HepG2 (cell line): Measurements from ENCODE around the gene RER1. TPM values are rescaled to one million over a fixed set of nuclear protein-coding genes. Genes with fewer than 3 reads are reported as not detected.

ENCODE experiments used
- ATAC-seq: fragments of 200-7000 bp; cut with Tn5 transposase; 3 replicates; pipeline ENCODE4 v1.9.1; 2020; ENCODE audit warnings: mild to moderate bottlenecking, moderate library complexity
- BruUV-seq: library from RNA; stranded (reverse); fragments of 400-500 nt; replicated peaks from 2 replicates; lab custom pipeline; 2021; lab: Mats Ljungman, UMichigan
- CTCF ChIA-PET: fragments of 300-600 bp; formaldehyde crosslinking; extraction: SDS; loops from one replicate; lab custom pipeline; 2021; ENCODE audit warnings: low total read pairs, inconsistent platforms, low intra/inter-chr PET ratio; lab: Yijun Ruan, JAX
- POLR2A ChIA-PET: fragments of 350-600 bp; sonication (Branson Sonifier 250); formaldehyde crosslinking; loops from one replicate; lab custom pipeline; 2020; ENCODE audit warnings: antibody characterized with exemption, inconsistent platforms; lab: Yijun Ruan, JAX
- DNase-seq: peaks from one replicate; pipeline ENCODE4 v3.0.0-alpha.2; 2015; ENCODE audit warnings: low spot score
- FAIRE-seq: peaks from 3 replicates; lab custom pipeline; 2011; peaks lifted over from hg19 to GRCh38; lab: Jason Lieb, UNC
- H2AFZ ChIP-seq: one replicate; pipeline ENCODE4 v1.6.1; 2011; ENCODE audit warnings: low read length, inconsistent platforms
- H3K27ac ChIP-seq: fragments of 300-600 bp; 3 replicates; pipeline ENCODE4 v1.8.0; 2011; ENCODE audit warnings: mixed run types, mild to moderate bottlenecking, mixed read lengths, low read length, inconsistent platforms; ENCODE audit not compliant: insufficient read depth; ENCODE audit errors: extremely low read length
- H3K27me3 ChIP-seq, 2 experiments: fragments of 200-600 bp in 1 of 2; 2 replicates in 1 of 2; 3 replicates in 1 of 2; pipeline versions ENCODE4 v1.6.0 to v1.8.0; 2011; ENCODE audit warnings: low read length in 2 of 2, mild to moderate bottlenecking in 2 of 2, moderate library complexity in 2 of 2, inconsistent platforms in 1 of 2; ENCODE audit not compliant: insufficient read depth in 2 of 2, control insufficient read depth in 1 of 2
- H3K36me3 ChIP-seq, 2 experiments: fragments of 200-600 bp in 1 of 2; replicated peaks in 1 of 2; 2 replicates in 1 of 2; 3 replicates in 1 of 2; pipeline versions ENCODE4 v1.5.1 to v1.8.0; 2011; ENCODE audit warnings: low read length in 2 of 2, inconsistent platforms in 1 of 2; ENCODE audit not compliant: insufficient read depth in 2 of 2, control insufficient read depth in 1 of 2
- H3K4me1 ChIP-seq: 2 replicates; pipeline ENCODE4 v1.5.1; 2012; ENCODE audit warnings: low read length, inconsistent platforms; ENCODE audit not compliant: insufficient read depth
- H3K4me2 ChIP-seq: 2 replicates; pipeline ENCODE4 v1.6.0; 2011; ENCODE audit warnings: low read depth, low read length, inconsistent platforms
- H3K4me3 ChIP-seq, 3 experiments: fragments of 200-600 bp in 1 of 3; sonication (generic), shearing (Covaris generic) in 1 of 3; replicated peaks in 1 of 3; 2 replicates each; pipeline ENCODE4 v1.5.1; 2011 to 2016; ENCODE audit warnings: low read length in 3 of 3, inconsistent platforms in 2 of 3, low read depth in 2 of 3, mild to moderate bottlenecking in 2 of 3, control low read depth in 1 of 3, mixed read lengths in 1 of 3; ENCODE audit not compliant: insufficient read depth in 1 of 3
- H3K79me2 ChIP-seq: one replicate; pipeline ENCODE4 v1.6.1; 2011; ENCODE audit warnings: low read length, inconsistent platforms; ENCODE audit not compliant: insufficient read depth
- H3K9ac ChIP-seq: 2 replicates; pipeline ENCODE4 v1.6.0; 2011; ENCODE audit warnings: mild to moderate bottlenecking, low read depth, low read length, inconsistent platforms; ENCODE audit not compliant: insufficient read depth
- H3K9me3 ChIP-seq: 2 replicates; pipeline ENCODE4 v1.5.1; 2012; ENCODE audit warnings: mild to moderate bottlenecking, low read length
- H4K20me1 ChIP-seq: 2 replicates; pipeline ENCODE4 v1.6.0; 2011; ENCODE audit warnings: inconsistent platforms, mild to moderate bottlenecking, low read length, moderate library complexity; ENCODE audit not compliant: insufficient read depth
- GATAD1 ChIP-seq: IDR thresholded peaks from 2 replicates; pipeline ENCODE4 v1.6.1; 2016; ENCODE audit warnings: missing genetic modification reagents, missing compliant biosample characterization
- HMGA1 ChIP-seq: sonication (generic); formaldehyde crosslinking; conservative IDR thresholded peaks from 2 replicates; pipeline ENCODE4 v1.4.0; 2020; ENCODE audit warnings: missing genetic modification reagents
- MAFF ChIP-seq: IDR thresholded peaks from 2 replicates; pipeline ENCODE4 v1.6.1; 2011; ENCODE audit warnings: low read depth, low read length, improper control_type of control experiment
- POGZ ChIP-seq: sonication (generic); formaldehyde crosslinking; IDR thresholded peaks from 2 replicates; pipeline ENCODE4 v1.4.0; 2020; ENCODE audit warnings: mild to moderate bottlenecking, missing genetic modification reagents
- SRSF4 ChIP-seq: fragments of 200-400 bp; formaldehyde crosslinking; IDR thresholded peaks from one replicate; pipeline ENCODE4 v1.6.1; 2018; ENCODE audit warnings: mild to moderate bottlenecking, low read depth, low read length, moderate library complexity; ENCODE audit not compliant: poor library complexity, severe bottlenecking
- SSRP1 ChIP-seq: IDR thresholded peaks from 2 replicates; pipeline ENCODE4 v1.6.1; 2016; ENCODE audit warnings: control low read depth
- THYN1 ChIP-seq: sonication (generic); formaldehyde crosslinking; IDR thresholded peaks from 2 replicates; pipeline ENCODE4 v1.8.1; 2023; ENCODE audit warnings: low read depth, mild to moderate bottlenecking, moderate library complexity, missing genetic modification reagents, borderline replicate concordance
- TP53 ChIP-seq: sonication (generic); formaldehyde crosslinking; conservative IDR thresholded peaks from 2 replicates; pipeline ENCODE4 v1.4.0; 2020; ENCODE audit warnings: missing genetic modification reagents
- ZFAT ChIP-seq: sonication (generic); formaldehyde crosslinking; conservative IDR thresholded peaks from 2 replicates; pipeline ENCODE4 v1.8.1; 2023; ENCODE audit warnings: missing genetic modification reagents, inconsistent platforms
- ZFP36 ChIP-seq: fragments of 150-350 bp; IDR thresholded peaks from 2 replicates; pipeline ENCODE4 v1.6.1; 2018; ENCODE audit warnings: borderline replicate concordance, low read length, low read depth; ENCODE audit not compliant: partially characterized antibody
- ZFP36L1 ChIP-seq: sonication (generic); formaldehyde crosslinking; IDR thresholded peaks from 2 replicates; pipeline ENCODE4 v1.8.0; 2022; ENCODE audit warnings: mild to moderate bottlenecking, missing genetic modification reagents, moderate library complexity
- ZNF816 ChIP-seq: sonication (generic); formaldehyde crosslinking; IDR thresholded peaks from 2 replicates; pipeline ENCODE4 v1.8.0; 2022; ENCODE audit warnings: missing genetic modification reagents, mild to moderate bottlenecking, borderline replicate concordance
- ZSCAN21 ChIP-seq: sonication (generic); formaldehyde crosslinking; IDR thresholded peaks from 2 replicates; pipeline ENCODE4 v1.8.0; 2022; ENCODE audit warnings: mild to moderate bottlenecking, missing genetic modification reagents, moderate library complexity, borderline replicate concordance
- WGBS: methylation state at CpG from one replicate; pipeline ENCODE4 v1.1.6; 2017; ENCODE audit warnings: low lambda C conversion rate; 5-methylcytosine and 5-hydroxymethylcytosine counted together
- in situ Hi-C: cut with HindIII; loops from 2 replicates; pipeline ENCODE4 v1.10.0; 2017; ENCODE audit warnings: low pct_unique_long_range_greater_than_20kb; ENCODE audit not compliant: extremely low pct_ligation_motif_present
- intact Hi-C: fragments of 100-400 bp; cut with micrococcal nuclease; formaldehyde crosslinking; loops from one replicate; pipeline ENCODE4 v1.10.0; 2022; ENCODE audit not compliant: unreplicated experiment
- polyA plus RNA-seq, 8 experiments: library from polyadenylated mRNA; depleted of rRNA in 3 of 8; stranded (reverse) in 7 of 8; unstranded in 1 of 8; fragments of >200 nt; fragmentation: Illumina TruSeq in 4 of 8; extraction: Trizol in 4 of 8; gene quantifications; 2 replicates each; pipeline versions ENCODE4 v1.2.1 to v1.2.3, GENCODE V29; 2011 to 2016; ENCODE audit warnings: low read depth in 4 of 8, missing spikeins in 1 of 8, mixed read lengths in 1 of 8; ENCODE audit not compliant: insufficient read depth in 1 of 8
- total RNA-seq, 5 experiments: library from RNA; depleted of rRNA; stranded (reverse); fragments of >200 nt; fragmentation: Illumina TruSeq; extraction: Trizol; gene quantifications; 2 replicates each; pipeline ENCODE4 v1.2.3, GENCODE V29; 2016; ENCODE audit warnings: low read depth in 1 of 5
- TF ChIP-seq, protein P1 (sequence below): IDR thresholded peaks from 2 replicates; pipeline ENCODE4 v1.6.1; 2012; ENCODE audit warnings: inconsistent platforms
- TF ChIP-seq, protein P2 (sequence below): IDR thresholded peaks from 2 replicates; pipeline ENCODE4 v1.6.1; 2016; ENCODE audit warnings: mild to moderate bottlenecking, missing biosample characterization, missing genetic modification reagents
- TF ChIP-seq, protein P3 (sequence below): sonication (generic); formaldehyde crosslinking; IDR thresholded peaks from 2 replicates; pipeline ENCODE4 v1.4.0; 2020; ENCODE audit warnings: missing genetic modification reagents, borderline replicate concordance

RER1 gene
- total and polyA plus RNA-seq, 2 of the 13 experiments (the other 11 are each of a cell fraction or from before 2014, with no cell fraction given) = 128 to 164 TPM

DNA sequence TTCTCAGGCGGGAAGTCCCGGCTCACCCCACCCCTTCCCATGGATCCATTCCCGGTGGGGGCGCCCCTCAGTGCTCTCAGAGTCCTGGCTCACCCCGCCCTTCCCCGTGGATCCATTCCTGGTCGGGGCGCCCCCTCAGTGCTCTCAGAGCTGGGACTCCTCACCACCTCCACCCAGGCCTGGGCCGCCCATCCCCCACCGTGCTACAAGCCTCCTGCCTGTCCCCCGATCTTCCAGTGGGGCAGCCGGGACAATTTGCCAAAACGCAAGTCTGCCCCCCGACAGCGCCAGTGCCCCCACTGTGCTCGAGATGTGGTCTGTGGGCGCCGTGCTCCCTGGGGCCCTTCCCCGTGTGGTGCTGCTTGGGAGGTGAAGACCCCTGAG is 61.3 kb downstream of the RER1 start:
- BruUV-seq = no TSS peak
- Histone ChIP-seq H3K4me2 (no peak overlapping the region; the same call in 1 of the 2 replicates), H3K9ac (no peak overlapping the region), H3K27ac (no peak overlapping the region), H4K20me1 (no peaks in the 10 kb centered on the region), H3K79me2 (no peaks in the 10 kb centered on the region), H3K4me1 (no peaks in the 10 kb centered on the region; the same call in 1 of the 2 replicates), H3K4me3 (no peak overlapping the region), H3K27me3 (peaks cover 19 to 76% of the 10 kb centered on the region in 2 experiments; a peak in 4 of 5 replicates), H2AFZ (no peak overlapping the region), H3K9me3 (no peaks in the 10 kb centered on the region), H3K36me3 (no peaks in the 10 kb centered on the region)
- no peak for FAIRE-seq
- no peak for DNase-seq
- ChIA-PET CTCF (no interaction called here), POLR2A (no interaction called here)
- intact Hi-C loops = no loop called here
- in situ Hi-C loops = no loop called here
- TF ChIP-seq THYN1 (CRISPR knock-in tag) (no peak), TP53 (CRISPR knock-in tag) (no peak), HMGA1 (CRISPR knock-in tag) (no peak), SSRP1 (CRISPR knock-in tag) (no peak), GATAD1 (no peak), SRSF4 (no peak), POGZ (CRISPR knock-in tag) (no peak), ZSCAN21 (CRISPR knock-in tag) (no peak), ZFP36L1 (no peak), ZFAT (CRISPR knock-in tag) (no peak), ZFP36 (no peak), ZNF816 (CRISPR knock-in tag) (no peak), MAFF (no peak)
- TF ChIP-seq, protein P1, sequence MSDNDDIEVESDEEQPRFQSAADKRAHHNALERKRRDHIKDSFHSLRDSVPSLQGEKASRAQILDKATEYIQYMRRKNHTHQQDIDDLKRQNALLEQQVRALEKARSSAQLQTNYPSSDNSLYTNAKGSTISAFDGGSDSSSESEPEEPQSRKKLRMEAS = no peak
- TF ChIP-seq, protein P2, sequence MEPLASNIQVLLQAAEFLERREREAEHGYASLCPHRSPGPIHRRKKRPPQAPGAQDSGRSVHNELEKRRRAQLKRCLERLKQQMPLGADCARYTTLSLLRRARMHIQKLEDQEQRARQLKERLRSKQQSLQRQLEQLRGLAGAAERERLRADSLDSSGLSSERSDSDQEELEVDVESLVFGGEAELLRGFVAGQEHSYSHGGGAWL (CRISPR knock-in tag) = no peak
- TF ChIP-seq, protein P3, sequence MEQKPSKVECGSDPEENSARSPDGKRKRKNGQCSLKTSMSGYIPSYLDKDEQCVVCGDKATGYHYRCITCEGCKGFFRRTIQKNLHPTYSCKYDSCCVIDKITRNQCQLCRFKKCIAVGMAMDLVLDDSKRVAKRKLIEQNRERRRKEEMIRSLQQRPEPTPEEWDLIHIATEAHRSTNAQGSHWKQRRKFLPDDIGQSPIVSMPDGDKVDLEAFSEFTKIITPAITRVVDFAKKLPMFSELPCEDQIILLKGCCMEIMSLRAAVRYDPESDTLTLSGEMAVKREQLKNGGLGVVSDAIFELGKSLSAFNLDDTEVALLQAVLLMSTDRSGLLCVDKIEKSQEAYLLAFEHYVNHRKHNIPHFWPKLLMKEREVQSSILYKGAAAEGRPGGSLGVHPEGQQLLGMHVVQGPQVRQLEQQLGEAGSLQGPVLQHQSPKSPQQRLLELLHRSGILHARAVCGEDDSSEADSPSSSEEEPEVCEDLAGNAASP = no peak
- 28% methylated on average over 4 of the region's 19 CpGs for WGBS
- ATAC-seq = no peak
